Measurements from ENCODE around the gene APOB. TPM values are rescaled to one million over a fixed set of nuclear protein-coding genes. Genes with fewer than 3 reads are reported as not detected.

APOB gene
- total and polyA plus RNA-seq, 2 of the 13 experiments (the other 11 are each of a cell fraction or from before 2014, with no cell fraction given) = 1,569 to 2,515 TPM

- peak; percentile 98 for TF ChIP-seq BCL6 (CRISPR knock-in tag; IDR thresholded peaks at IDR 0.05)
- TF ChIP-seq RNF2 (conservative IDR thresholded peaks at IDR 0.05; ENCODE audit: low read depth) = no peak
- TF ChIP-seq, protein P1, sequence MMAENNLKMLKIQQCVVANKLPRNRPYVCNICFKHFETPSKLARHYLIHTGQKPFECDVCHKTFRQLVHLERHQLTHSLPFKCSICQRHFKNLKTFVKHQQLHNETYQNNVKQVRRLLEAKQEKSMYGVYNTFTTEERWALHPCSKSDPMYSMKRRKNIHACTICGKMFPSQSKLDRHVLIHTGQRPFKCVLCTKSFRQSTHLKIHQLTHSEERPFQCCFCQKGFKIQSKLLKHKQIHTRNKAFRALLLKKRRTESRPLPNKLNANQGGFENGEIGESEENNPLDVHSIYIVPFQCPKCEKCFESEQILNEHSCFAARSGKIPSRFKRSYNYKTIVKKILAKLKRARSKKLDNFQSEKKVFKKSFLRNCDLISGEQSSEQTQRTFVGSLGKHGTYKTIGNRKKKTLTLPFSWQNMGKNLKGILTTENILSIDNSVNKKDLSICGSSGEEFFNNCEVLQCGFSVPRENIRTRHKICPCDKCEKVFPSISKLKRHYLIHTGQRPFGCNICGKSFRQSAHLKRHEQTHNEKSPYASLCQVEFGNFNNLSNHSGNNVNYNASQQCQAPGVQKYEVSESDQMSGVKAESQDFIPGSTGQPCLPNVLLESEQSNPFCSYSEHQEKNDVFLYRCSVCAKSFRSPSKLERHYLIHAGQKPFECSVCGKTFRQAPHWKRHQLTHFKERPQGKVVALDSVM (CRISPR knock-in tag; IDR thresholded peaks at IDR 0.05) = peak; percentile 57
- TF ChIP-seq, protein P2, sequence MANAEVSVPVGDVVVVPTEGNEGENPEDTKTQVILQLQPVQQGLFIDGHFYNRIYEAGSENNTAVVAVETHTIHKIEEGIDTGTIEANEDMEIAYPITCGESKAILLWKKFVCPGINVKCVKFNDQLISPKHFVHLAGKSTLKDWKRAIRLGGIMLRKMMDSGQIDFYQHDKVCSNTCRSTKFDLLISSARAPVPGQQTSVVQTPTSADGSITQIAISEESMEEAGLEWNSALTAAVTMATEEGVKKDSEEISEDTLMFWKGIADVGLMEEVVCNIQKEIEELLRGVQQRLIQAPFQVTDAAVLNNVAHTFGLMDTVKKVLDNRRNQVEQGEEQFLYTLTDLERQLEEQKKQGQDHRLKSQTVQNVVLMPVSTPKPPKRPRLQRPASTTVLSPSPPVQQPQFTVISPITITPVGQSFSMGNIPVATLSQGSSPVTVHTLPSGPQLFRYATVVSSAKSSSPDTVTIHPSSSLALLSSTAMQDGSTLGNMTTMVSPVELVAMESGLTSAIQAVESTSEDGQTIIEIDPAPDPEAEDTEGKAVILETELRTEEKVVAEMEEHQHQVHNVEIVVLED (CRISPR knock-in tag; IDR thresholded peaks at IDR 0.05; ENCODE audit: borderline replicate concordance) = peak; percentile 60; the same call in 1 of the 2 replicates
- peak; percentile 96; the same call in 1 of the 2 replicates for TF ChIP-seq RELA (CRISPR knock-in tag; IDR thresholded peaks at IDR 0.05)
- no peak for TF ChIP-seq AKNA (CRISPR knock-in tag; IDR thresholded peaks at IDR 0.05; ENCODE audit: borderline replicate concordance)
- peak; percentile 99 for TF ChIP-seq HOXD1 (CRISPR knock-in tag; IDR thresholded peaks at IDR 0.05)
- peak; percentile 98 for TF ChIP-seq CBX5 (CRISPR knock-in tag; IDR thresholded peaks at IDR 0.05; ENCODE audit: borderline replicate concordance)
- peak; percentile 95 for TF ChIP-seq PHF5A (CRISPR knock-in tag; IDR thresholded peaks at IDR 0.05; ENCODE audit: low read depth, unreplicated experiment)
- peak; percentile 63 for TF ChIP-seq RBFOX2 (IDR thresholded peaks at IDR 0.05; ENCODE audit: low read depth, low read length)
Observed at GRCh38 chr2:21055879-21056790, 12.3 kb upstream of the APOB start (continued).

Measured in HepG2 (cell line).